GM23248 (cell line): ENCODE measurements around the gene CBFA2T3. TPM values are rescaled to one million over a fixed set of nuclear protein-coding genes. Genes with fewer than 3 reads are reported as not detected.

Experiments used
- DNase-seq: peaks from one replicate; pipeline ENCODE4 v3.0.0-alpha.2; 2015
- H2AFZ ChIP-seq: fragments of 200-600 bp; sonication (generic); 2 replicates; pipeline ENCODE4 v1.6.1; 2016; ENCODE audit warnings: antibody characterized with exemption
- H3F3A ChIP-seq: fragments of 200-600 bp; sonication (generic); 2 replicates; pipeline ENCODE4 v1.6.1; 2016; ENCODE audit warnings: mild to moderate bottlenecking, antibody characterized with exemption, mixed run types; ENCODE audit not compliant: insufficient read depth
- H3K27ac ChIP-seq: fragments of 200-600 bp; sonication (generic); 2 replicates; pipeline ENCODE4 v1.5.1; 2016; ENCODE audit warnings: mild to moderate bottlenecking
- H3K27me3 ChIP-seq: fragments of 200-600 bp; sonication (generic); replicated peaks from 2 replicates; pipeline ENCODE4 v1.6.1; 2016; ENCODE audit warnings: mild to moderate bottlenecking; ENCODE audit not compliant: insufficient read depth
- H3K36me3 ChIP-seq: fragments of 200-600 bp; sonication (generic); 2 replicates; pipeline ENCODE4 v1.6.1; 2016; ENCODE audit warnings: low read depth, mild to moderate bottlenecking
- H3K4me1 ChIP-seq: fragments of 200-600 bp; sonication (generic); 2 replicates; pipeline ENCODE4 v1.6.1; 2016; ENCODE audit warnings: mild to moderate bottlenecking; ENCODE audit not compliant: insufficient read depth
- H3K4me2 ChIP-seq: fragments of 200-600 bp; sonication (generic); one replicate; pipeline ENCODE4 v1.6.1; 2016; ENCODE audit warnings: mild to moderate bottlenecking; ENCODE audit not compliant: unreplicated experiment
- H3K4me3 ChIP-seq: fragments of 200-600 bp; sonication (generic); 2 replicates; pipeline ENCODE4 v1.5.1; 2016; ENCODE audit warnings: mild to moderate bottlenecking
- H3K79me2 ChIP-seq: fragments of 200-600 bp; sonication (generic); 2 replicates; pipeline ENCODE4 v1.6.1; 2016; ENCODE audit warnings: mild to moderate bottlenecking; ENCODE audit not compliant: insufficient read depth
- H3K9ac ChIP-seq: fragments of 200-600 bp; sonication (generic); 2 replicates; pipeline ENCODE4 v1.6.1; 2016; ENCODE audit warnings: mild to moderate bottlenecking
- H3K9me2 ChIP-seq: fragments of 200-600 bp; sonication (generic); 2 replicates; pipeline ENCODE4 v1.6.1; 2016; ENCODE audit warnings: mixed run types, mild to moderate bottlenecking, moderate library complexity; ENCODE audit not compliant: insufficient read depth
- H3K9me3 ChIP-seq: fragments of 200-600 bp; sonication (generic); one replicate; pipeline ENCODE4 v1.6.1; 2017; ENCODE audit warnings: low read depth
- H4K20me1 ChIP-seq: fragments of 200-600 bp; sonication (generic); 2 replicates; pipeline ENCODE4 v1.6.0; 2016; ENCODE audit not compliant: insufficient read depth
- EZH2 ChIP-seq: fragments of 200-600 bp; sonication (generic); IDR thresholded peaks from 2 replicates; pipeline ENCODE4 v1.6.1; 2018; ENCODE audit warnings: antibody characterized with exemption, mild to moderate bottlenecking; ENCODE audit not compliant: insufficient read depth, poor library complexity, severe bottlenecking
- EZH2phosphoT487 ChIP-seq: fragments of 200-600 bp; sonication (generic); IDR thresholded peaks from 2 replicates; pipeline ENCODE4 v1.6.1; 2018; ENCODE audit warnings: antibody characterized with exemption, moderate library complexity, mild to moderate bottlenecking, low read depth; ENCODE audit not compliant: insufficient read depth
- whole genome bisulfite sequencing, 2 experiments: methylation state at CpG; one replicate each; pipeline ENCODE4 v1.1.6; 2015 to 2017; ENCODE audit warnings: low lambda C conversion rate in 2 of 2, low coverage in 1 of 2; ENCODE audit errors: missing lambda C conversion rate in 2 of 2; 5-methylcytosine and 5-hydroxymethylcytosine counted together
- in situ Hi-C: fragments of 300-500 bp; cut with MboI; formaldehyde crosslinking; loops from 2 replicates; pipeline ENCODE4 v1.15.0; 2020
- polyA plus RNA-seq: library from polyadenylated mRNA; unstranded; fragments of >200 nt; fragmentation: Nextera tagmentation; extraction: Ambion mirVana; gene quantifications from 2 replicates; pipeline ENCODE4 v1.2.1, GENCODE V29; 2016
- total RNA-seq: library from RNA; depleted of rRNA; stranded (reverse); fragments of >200 nt; shearing (Covaris generic); gene quantifications from 2 replicates; pipeline ENCODE4 v1.2.3, GENCODE V29; 2014

The CBFA2T3 gene
- total and polyA plus RNA-seq, 2 experiments from 2014 or later = not detected

DNA sequence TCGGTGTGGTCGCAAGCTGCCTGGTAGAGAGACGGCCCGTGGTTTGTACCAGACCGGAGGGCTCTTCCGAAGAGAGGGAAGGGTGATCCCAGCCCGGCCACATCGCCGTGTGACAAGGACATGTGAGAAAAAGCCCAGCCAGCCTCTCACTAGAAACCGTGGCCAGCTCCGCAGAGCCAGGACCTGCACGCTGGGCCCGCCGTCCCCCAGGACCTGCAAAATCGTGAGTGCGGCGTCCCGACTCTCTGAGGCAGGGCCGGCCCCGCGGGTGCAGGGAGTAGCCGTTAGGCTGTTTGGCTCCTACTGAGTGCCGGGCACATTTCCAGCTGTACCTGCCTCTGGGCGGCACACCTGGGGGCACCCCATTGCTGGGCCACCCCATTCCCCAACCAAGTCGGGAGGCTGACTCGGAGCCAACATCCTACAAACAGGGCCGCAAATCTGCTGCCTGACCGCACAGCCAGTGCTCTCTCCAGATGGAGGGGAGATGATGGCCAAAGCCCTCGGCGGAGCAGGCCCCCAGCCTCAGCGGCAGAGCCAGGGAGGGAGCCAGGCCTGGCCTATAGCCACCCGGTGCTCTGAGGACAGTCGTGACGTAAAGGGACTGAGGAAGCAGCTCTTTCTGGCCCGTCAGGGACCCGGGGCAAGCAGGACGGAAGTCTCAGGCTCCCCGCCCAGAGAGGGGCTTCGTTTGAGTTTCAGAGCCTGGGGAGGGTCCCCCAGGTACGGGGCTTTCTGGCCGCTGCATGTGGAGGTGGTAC lies 76.9 kb downstream of the CBFA2T3 start:
- H4K20me1 ChIP-seq = no peaks in the 10 kb centered on the region
- in situ Hi-C loops = no loop called here
- H3K4me3 ChIP-seq = no peak overlapping the region
- no peak overlapping the region for H3K9ac ChIP-seq
- no peaks in the 10 kb centered on the region for H3K79me2 ChIP-seq
- TF ChIP-seq EZH2phosphoT487 (no peak), EZH2 (no peak)
- H3K4me2 ChIP-seq = no peak overlapping the region
- 84% methylated on average over 38 of the region's 41 CpGs for WGBS, 2 experiments
- no peaks in the 10 kb centered on the region for H3K4me1 ChIP-seq
- no peaks in the 10 kb centered on the region for H3K9me3 ChIP-seq
- H3K9me2 ChIP-seq = no peaks in the 10 kb centered on the region
- H3F3A ChIP-seq = no peaks in the 10 kb centered on the region
- no peaks in the 10 kb centered on the region for H3K36me3 ChIP-seq
- H2AFZ ChIP-seq = no peak overlapping the region
- H3K27me3 ChIP-seq = no peaks in the 10 kb centered on the region
- no peak for DNase-seq
- no peak overlapping the region for H3K27ac ChIP-seq

DNA sequence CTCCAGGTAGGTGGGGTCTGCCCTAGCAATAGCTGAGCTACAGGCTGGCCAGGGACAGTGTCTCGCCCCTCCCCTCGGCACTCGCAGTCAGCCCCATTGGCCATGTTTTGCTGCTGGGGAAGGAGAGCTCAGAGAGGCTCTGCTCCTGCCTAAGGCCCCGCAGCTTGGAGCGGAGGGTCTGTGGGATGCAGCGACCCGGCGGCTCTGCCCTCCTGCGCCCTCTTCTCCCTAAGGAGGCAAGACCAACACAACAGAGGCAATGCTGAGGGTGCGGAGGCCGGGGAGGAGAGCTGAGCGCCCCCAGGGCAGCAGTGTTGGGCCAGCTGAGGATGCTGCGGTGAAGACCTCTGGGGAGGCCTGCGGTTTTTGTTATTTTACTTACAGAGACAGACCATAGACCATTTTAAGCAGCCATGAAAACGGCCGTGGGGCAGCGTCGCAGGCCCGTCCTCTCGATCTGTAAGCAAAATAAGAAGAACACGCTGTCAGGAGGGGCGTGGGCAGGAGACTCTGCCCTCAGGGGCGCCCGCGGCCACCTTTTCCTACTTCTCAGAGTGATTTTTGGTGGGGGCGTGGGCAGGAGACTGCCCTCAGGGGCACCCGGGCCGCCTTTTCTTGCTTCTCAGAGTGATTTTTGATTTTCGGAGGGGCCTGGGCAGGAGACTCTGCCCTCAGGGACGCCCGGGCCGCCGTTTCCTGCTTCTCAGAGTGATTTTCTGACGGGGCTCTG lies 79.1 kb downstream of the CBFA2T3 start:
- H3K9ac ChIP-seq = no peak overlapping the region
- 83 to 86% methylated on average over 28 to 34 of the region's 34 CpGs for WGBS, 2 experiments
- no peak for DNase-seq
- no peaks in the 10 kb centered on the region for H3F3A ChIP-seq
- H2AFZ ChIP-seq = no peak overlapping the region
- TF ChIP-seq EZH2 (no peak), EZH2phosphoT487 (no peak)
- H3K27ac ChIP-seq = no peak overlapping the region
- H3K4me2 ChIP-seq = no peak overlapping the region
- H3K4me3 ChIP-seq = no peak overlapping the region
- no peaks in the 10 kb centered on the region for H4K20me1 ChIP-seq
- no peaks in the 10 kb centered on the region for H3K9me2 ChIP-seq
- no peaks in the 10 kb centered on the region for H3K27me3 ChIP-seq
- H3K36me3 ChIP-seq = no peaks in the 10 kb centered on the region
- H3K79me2 ChIP-seq = no peaks in the 10 kb centered on the region
- H3K9me3 ChIP-seq = no peaks in the 10 kb centered on the region
- in situ Hi-C loops = no loop called here
- H3K4me1 ChIP-seq = no peaks in the 10 kb centered on the region

DNA sequence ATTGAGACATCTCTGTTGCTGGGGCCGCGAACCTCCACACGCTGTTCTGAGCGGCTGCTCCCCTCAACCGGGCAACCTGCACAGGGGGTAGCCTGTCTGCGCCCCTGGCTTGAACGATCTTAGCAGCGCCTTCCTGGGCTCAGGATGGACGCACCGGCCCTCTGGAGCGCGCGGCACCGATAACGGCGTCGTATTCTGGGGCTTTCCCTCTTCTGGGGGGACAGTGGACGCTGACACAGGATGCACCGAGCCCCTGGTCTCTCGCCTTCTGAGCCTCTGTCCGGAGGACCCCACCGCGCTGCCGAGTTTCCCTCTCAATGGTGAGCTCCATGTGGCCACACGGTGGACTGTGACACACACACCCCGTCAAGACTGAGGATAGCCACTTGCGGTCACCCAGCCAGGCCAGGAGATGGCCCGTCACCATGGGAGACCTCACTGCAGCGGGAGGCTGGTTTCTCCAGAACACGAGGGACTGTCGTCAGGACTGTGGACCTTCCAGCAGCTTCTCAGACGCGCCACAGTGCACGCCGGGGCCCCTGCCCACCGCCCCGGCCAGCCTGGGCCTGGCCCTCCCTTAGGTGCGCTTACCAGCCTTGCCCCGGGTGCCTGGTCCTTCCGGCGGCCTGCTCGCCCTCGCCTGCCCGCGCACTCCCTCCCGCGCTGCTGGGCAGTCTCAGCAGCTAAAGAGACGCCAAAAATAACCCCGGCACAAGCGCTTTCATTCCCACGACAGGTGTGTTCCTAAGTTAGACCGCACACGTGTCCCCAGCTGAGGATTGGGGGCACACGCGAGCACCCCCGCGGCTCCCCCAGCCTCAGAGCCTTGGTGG lies 80.6 kb downstream of the CBFA2T3 start:
- in situ Hi-C loops = no loop called here

DNA sequence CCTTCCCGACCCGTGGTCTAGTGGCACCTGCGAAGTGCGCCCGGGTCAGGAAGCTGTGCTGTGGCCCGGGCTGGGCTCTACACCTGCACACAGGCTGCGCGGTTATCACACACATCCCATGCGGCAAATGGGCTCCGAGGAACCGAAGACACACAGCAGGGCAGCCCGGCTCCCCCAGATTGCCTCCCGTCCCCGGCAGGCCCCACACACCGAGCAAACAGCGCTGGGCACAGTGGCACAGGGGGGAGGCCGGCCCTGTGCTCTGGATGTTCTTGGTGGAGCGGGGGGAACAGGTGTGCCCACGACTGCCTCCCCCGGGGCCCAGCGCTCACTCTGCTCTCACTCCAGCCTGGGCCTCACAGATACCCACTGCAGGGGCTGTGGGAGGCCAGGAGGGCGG lies 81.7 kb downstream of the CBFA2T3 start:
- Histone ChIP-seq H3K36me3 (no peaks in the 10 kb centered on the region), H3K9ac (no peak overlapping the region), H4K20me1 (no peaks in the 10 kb centered on the region), H3K27ac (no peak overlapping the region), H3K9me2 (no peaks in the 10 kb centered on the region), H3K4me2 (no peak overlapping the region), H3K4me3 (no peak overlapping the region), H3F3A (no peaks in the 10 kb centered on the region), H2AFZ (no peak overlapping the region), H3K4me1 (no peaks in the 10 kb centered on the region), H3K9me3 (no peaks in the 10 kb centered on the region), H3K79me2 (no peaks in the 10 kb centered on the region), H3K27me3 (no peaks in the 10 kb centered on the region)
- in situ Hi-C loops = no loop called here
- WGBS, 2 experiments = 77 to 79% methylated on average over 21 to 22 of the region's 22 CpGs
- TF ChIP-seq EZH2 (no peak), EZH2phosphoT487 (no peak)
- no peak for DNase-seq

More for the DNA sequence above, 80.6 kb downstream of the CBFA2T3 start:
- H3K9me3 ChIP-seq = no peaks in the 10 kb centered on the region
- no peak overlapping the region for H3K27ac ChIP-seq
- H2AFZ ChIP-seq = no peak overlapping the region
- H3K27me3 ChIP-seq = no peaks in the 10 kb centered on the region
- no peaks in the 10 kb centered on the region for H3K9me2 ChIP-seq
- no peak overlapping the region for H3K9ac ChIP-seq
- H4K20me1 ChIP-seq = no peaks in the 10 kb centered on the region
- no peaks in the 10 kb centered on the region for H3F3A ChIP-seq
- no peak overlapping the region for H3K4me3 ChIP-seq
- no peaks in the 10 kb centered on the region for H3K79me2 ChIP-seq
- no peaks in the 10 kb centered on the region for H3K36me3 ChIP-seq
- no peaks in the 10 kb centered on the region for H3K4me1 ChIP-seq
- 83 to 86% methylated on average over 51 to 57 of the region's 57 CpGs for WGBS, 2 experiments
- TF ChIP-seq EZH2phosphoT487 = no peak
- TF ChIP-seq EZH2 = no peak
- DNase-seq = no peak
- H3K4me2 ChIP-seq = no peak overlapping the region
